ENCODE measurements around the gene ADRA2B.

Gene ADRA2B

DNA sequence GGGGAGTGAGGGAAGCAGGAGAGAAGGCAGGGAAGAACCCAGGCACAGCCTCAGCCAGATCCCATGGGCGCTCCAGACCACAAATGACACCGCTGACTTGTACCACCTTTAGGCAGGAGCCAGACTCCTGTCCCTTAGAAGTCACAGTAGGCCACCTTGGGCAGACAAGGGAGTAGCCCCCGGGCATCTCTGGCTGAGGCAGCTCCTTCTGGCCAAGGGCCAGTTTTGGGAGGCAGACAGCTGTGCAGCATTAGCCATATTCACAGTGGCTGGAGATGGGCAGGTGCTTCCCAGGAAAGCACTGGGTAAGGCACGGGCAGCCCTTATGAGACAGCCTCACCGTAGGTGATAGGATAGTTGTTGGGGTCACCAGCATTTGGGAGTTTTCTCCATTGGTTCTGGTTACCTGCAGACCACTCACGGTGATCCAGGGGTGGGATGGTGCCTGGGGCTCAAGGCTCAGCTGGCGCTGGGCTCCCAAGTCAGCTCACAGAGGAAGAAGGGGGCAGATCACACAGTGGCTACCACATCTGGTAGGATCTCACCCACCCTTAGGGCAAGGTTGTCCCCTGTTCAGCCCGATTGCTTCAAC lies 19.9 kb upstream of the ADRA2B start:
- no peak for DNase-seq

DNA sequence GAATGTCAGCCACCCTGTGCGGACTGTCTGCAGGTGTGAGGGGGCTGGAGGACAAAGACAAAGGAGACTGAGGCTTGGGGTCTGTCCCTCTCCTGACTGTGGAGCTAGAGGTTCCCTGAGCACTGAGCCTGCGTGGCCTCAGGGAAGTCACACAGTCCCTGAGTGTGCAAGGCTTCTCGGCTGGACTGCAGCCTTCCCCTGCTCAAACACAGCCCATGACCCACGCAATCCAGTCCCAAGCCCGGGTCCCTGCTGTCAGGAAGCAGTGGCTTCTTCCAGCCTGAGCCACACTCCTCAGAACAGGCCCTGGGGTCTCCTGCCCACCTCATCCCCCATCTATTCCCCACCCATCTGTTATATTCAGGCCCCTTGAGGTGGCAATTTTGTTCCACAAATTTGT lies 19.2 kb upstream of the ADRA2B start:
- DNase-seq: no peak

DNA sequence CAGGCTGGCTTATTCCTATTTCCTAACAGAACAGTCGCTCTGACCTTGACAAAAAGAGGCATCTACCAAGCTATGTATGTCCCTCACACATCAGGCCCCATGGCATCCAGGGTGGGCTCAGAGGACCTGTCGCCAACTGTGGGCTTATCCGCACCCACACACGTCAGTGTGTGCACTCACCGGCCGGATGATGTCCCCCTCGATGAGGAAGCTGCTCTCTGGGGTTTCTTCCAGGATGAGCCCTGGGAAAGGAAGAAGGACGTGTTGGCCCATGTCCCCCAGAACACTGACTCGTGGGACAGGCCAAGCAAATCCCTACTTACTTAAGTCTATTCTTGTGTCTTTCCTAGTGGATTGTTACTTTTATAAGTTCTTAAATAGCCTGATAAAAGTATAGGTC lies 18.8 kb upstream of the ADRA2B start:
- no peak for DNase-seq

DNA sequence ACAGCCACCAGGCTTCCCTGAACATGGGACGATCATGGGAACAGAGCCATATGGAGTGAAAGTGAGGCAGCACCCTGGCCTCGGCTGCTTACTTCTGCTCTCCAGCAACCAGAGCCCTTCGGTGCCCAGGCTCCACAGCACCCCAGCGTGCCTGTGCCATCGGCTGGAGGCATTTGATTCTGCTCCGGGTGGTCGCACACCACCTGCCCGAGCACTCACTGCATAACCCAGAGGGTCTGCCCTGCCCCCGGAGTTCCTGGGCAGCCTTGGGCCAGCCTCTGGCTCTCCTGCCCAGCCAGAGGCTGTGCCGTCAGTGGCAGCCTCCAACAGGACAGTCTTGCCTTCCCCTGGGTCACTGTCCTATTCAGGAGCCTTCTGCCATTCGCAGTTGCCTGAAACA lies 18.1 kb upstream of the ADRA2B start:
- DNase-seq: no peak

DNA sequence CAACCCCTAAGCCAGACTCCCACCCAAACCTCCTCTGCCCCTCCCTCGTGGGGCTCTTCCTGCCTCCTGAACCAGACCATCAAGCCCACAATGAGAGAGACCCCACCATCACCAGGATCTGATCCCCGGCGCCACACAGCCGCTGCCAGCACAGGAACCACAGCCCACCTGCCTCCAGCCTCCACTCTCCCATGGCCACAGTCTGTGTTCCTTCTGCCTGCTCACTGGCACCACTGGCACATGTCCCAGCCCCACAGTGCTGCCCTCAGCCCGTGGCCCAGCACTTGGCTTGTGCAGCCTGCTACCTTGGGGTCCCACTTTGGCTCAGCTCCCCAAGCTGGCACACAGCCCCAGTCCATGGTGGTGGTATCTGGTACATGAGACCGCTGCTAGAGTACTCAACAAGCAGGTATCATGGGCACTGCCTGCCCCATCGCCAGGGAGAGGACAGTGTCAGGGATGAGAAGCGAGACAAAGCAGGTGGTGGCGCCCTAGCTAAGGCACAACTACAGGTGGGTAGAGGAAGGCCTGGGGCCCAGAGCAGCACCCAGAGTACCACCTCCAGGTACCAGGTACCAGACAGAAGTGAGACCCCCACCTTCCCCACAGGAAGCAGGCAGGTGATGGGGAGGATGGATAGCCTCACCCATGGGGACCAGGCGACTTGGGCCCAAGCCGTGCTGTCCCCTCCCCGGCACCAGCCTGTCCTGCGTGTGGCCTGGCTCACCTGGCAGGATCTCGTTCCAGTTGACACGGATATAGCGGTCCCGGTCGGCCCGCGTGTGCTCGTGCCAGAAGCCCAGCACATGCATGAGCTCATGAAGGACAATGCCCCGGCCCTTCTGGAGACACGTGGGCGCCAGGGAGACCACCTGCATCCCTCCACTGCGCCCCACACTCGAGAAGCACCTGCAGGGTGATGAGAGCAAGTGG lies 15.7 kb upstream of the ADRA2B start:
- DNase-seq: no peak

DNA sequence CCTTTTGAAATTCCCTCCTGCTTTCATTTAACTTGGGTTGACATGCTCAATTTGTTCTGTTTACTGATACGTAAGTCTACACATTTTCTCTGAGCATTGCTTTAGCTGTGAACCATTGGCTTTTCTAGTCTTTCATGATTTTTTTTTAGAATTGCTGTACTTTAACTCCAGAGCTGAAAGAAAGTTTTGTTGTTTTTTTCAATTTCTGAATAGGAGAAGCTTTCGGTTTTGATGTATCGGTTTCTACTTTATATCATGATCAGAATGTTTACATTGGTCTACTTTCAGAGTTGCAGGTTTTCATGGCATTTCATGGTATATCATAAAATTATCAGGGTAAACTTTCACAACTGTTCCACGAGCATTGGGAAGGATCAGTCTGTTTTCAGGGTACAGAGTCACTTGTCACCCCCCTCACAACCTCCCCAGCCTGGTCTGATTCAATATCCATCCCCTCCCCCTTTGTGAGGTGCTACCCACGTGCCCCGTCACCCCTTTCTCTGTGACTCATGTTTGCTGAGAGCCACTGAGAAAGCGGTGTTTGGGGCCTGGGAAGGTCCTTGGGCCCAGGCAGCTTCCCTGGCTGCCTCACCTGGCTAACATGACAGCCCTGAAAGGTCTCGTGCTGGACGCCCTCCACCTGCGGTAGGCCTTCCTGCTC lies 14.9 kb upstream of the ADRA2B start:
- DNase-seq: no peak

DNA sequence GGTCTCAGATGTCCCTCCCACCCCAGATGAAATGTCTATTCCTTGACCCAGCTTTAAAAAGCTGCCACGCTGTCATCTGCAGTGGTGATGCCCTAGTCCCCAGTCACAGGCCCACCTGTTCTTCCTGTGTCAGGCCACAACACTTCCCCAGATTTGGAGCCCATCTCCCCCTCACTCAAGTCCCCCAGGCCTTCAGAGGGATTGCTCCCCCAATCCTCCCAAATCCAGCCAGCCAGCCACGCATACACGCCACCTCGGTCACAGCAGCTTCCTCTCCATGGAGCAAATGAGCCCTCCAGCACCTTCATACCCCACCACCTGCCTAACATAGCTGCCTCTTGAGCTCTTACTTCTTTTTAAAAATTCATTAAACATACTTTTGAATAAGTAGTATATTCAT lies 14.1 kb upstream of the ADRA2B start:
- DNase-seq: no peak

DNA sequence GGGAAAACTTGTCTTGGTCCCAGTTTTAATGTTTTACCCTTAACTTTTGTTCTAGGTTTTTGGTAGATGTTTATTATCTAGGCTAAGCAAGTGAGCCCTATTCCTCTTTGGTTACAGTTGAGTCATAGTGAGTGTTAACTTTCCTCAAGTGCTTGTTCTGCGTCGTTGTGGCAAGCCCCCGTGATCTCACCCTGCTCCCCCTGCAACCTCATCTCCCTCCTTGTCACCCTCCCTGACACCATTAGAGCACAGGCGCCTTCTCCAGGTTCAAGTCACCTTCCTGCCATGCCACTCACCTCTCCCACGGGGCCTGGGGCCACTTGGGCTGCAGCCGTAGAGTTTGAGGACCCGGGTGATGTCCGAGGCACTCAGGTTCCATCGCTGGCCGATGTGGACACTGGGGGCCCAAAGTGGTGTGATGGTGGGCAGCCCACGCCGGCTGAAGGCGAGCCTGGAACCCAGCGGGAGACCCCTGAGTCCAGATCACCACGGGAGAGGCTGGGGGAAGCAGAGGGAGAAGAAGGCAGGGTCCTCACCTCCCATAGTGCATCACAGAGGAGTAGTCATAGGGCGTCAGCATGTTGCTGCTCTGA lies 13.3 kb upstream of the ADRA2B start:
- no peak for DNase-seq

DNA sequence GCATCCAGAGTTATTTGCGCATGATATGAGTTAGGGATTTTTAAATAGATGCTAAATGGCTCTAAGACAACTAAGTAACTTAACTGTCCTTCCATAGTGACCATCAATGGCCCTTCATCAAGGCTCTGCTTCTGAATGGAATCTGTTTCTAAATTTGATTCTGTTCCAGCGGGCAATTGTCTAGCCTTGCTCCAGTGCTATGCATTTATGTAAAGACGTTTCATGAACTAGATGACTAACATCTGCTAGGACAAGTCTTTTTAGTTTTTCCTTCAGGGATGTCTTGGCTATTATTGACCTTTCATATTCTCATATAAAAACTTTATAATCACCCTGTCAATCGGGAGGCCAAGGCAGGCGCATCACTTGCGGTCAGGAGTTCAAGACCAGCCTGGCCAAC lies 12.1 kb upstream of the ADRA2B start:
- no peak for DNase-seq

DNA sequence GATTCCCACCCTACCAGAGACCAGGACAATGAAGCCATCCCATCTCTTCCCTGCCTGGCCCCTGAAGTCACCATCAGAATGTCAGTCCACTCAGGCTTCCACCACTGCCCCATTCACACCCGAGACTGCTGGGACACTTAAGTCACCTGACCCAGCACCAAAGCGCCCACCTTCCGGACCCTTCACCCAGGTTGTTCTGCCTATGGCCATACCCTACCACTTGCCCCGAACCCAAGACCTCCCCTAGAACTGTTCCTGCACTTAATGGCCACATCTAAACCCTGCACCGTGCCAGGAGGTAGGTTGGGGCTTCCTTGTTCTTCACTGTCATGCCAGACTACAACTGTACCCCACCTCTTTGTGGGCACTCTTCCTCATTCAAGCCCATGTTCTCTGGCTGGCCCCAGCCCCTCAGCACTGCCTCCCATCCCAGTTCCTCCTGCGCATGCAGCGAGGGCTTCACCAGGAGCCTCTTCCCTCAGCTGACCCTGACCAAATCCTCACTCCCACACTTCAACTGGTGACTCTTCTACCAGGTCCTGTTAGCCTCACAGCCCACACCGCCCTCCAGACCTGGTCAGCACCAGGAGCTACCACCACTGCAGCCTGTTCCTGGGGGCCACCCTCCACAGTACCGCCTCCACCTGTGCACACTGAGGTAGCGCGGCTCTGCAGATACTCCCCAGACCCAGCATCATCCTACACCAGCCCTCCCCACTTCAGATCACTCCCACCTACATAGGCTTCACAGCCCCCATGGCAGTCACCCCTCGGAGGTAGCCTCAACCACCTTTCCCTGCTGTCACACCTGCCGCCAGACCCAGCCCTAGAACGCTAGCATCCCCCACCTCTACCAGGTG lies 8.3 kb upstream of the ADRA2B start:
- DNase-seq: no peak

DNA sequence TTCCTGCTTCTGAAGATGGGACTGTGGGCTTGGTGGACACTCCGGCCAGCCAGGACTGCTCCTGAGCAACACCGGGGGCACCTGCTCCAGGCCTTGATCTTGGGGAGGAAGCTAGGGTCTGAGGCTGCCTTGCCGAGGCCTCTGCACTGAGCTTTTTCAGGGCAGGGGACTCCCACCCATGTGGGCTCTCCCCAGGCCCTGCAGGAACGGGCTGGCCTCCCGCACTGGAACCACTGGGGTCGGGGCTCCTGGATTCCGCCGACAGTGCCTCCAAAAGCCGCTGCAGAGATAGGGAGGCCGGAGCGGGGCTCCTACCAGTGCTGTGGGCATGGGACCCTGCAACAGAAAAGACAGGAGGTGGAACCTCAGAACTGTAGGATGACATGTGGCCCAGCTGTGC lies 7.6 kb upstream of the ADRA2B start:
- DNase-seq: no peak

DNA sequence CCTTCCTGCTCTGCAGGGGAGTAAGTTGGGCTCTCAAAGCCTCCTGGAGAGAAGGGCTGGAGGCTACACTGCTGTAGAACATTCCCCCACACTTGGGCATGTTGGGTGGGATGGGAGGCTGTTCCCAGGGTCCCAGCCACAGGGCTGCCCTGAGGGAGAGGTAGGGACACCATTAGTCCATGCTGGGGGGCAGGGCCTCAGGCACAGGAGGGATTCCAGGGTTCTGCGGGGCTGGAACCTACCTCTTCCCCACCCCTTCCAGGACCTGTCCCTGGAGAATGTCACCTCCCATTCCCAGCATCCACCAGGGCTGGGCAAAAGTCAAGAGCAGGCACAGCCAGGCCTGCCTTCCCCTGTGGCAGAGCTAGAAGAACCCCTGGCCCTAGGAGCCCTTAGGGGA lies 6.9 kb upstream of the ADRA2B start:
- DNase-seq: no peak

DNA sequence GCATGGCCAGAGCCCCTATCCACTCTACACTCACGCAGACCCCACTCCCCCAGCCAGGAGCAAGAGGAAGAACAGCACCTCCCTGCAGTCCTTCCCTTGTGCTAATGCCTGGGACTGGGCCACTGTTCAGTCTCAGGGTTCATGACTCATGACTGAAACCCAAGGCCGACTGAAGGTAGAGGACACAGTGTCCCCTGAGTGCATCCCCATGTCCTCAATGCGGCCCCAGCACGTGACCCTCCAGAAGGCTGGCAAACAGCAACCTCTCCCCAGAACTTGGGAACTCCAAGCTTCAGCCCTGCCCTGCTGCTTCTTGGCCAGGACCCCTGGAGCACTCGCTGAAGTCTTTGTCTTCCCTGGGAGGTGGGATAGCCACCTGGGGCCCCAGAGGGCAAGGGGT lies 6.0 kb upstream of the ADRA2B start:
- DNase-seq: no peak

DNA sequence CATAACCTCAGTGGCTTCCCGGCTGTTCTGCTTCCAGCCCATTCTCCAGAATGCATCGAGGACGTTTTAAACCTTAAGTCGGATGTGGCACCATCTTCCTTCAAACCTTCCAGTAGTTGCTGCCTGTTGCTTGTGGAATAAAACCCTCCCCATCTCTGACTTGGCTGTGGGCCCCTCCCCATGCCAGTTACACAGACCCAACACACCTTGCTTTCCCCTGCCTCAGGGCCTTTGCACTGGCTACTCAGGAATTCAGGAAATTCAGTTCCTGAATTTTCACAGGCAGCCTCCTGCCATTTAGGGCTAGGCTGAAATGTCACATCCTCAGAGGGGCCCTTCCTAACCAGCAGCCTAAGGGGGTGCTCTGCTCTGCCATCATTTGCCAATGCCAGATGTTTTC lies 5.0 kb upstream of the ADRA2B start:
- DNase-seq: no peak

DNA sequence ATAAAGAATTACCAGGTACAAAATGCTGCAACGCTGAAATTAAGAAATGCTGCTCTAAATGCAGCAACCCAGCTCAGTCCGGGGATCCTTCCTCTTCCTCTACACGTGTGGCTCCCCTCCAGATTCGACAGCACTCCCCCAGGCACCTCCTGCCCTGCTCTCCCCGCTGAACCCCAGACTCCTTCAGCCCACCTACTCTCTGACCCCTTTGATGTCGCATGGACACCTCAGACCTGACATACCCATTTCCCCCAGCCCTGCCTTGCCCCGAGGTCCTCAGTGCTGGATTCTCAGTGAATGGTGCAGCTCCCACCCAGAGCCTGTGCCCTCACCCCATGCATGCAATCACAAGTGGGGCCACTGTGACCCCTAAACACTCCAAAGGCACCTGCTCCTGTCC lies 4.6 kb upstream of the ADRA2B start:
- no peak for DNase-seq

DNA sequence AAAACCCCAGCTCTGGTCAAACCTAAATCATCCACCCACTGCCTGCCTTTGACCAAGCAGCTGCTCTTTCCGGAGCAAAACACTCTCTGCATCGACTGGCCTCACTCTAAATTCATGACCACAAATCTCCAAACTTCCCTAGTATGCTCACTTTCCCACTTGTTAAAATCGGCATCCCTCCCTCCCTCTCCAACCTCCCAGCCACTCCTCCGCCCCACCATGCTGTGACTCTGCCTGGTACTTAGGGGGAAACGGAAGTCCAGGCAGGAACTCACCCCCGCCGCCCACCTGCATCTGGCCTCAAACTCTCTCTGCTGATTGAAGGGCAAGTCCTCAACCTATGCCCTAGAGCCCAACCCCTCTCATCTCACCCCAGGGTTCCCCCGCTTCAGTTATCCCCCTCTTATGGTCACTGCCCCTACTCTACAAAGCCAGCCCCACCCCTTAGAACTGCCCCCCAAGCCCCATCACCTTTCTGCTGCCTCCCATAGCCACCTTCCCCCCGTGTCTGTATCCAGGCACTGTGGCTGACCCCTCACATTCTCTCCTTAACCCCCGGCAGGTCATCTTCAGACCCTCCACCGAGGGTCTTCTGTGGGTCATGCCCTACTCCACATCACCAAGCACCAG lies 3.8 kb upstream of the ADRA2B start:
- DNase-seq: no peak

DNA sequence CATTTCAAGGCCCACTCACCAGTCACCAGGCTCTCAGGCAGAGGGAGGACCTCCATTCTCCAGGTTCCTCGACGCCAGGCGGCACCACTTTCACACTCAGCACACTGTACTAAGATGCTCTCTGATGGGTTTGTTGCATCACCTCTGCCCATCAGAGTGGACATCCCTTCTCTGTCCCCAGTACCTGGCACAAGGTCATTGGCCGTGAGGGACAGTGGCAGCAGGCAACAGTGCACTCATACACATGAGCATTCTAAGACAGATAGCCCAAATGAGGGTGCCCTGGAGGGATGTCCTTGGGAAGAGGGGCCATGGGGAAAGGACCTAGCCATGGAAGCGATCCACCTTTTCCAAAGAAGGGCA lies 3.0 kb upstream of the ADRA2B start:
- no peak for DNase-seq

DNA sequence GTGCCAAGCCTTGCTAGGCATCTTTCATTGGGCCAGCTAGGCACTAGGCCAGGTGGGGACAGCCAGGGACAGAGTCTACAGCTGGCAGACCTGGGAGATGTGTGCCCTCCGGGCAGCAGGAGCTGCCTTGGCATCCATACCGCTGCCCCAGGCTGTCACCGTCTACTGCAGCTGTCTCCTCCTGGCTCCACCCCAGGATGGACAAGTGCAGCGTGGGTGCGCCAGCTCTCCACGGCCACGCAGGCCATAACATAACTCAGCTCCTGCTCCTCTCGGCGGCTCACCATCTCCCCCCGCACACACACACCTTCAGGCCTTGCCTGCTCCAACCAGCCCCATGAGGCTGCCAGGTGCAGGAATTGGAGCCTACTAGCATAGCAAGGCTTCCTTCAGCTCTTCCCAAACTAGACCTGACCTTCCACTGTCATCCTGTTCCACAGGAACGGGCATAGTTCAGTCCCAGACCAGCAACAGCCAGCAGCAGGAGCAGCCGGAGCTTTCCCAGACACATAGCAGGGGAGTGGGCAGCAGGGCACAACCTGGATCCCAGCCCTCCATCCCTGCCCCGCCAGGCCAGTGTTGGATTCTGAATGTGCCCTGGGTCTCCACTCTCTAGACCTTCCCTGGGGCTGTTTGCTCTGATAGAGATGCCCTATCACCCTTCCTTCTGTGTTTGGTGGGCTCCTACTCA lies 2.5 kb upstream of the ADRA2B start:
- no peak for DNase-seq

DNA sequence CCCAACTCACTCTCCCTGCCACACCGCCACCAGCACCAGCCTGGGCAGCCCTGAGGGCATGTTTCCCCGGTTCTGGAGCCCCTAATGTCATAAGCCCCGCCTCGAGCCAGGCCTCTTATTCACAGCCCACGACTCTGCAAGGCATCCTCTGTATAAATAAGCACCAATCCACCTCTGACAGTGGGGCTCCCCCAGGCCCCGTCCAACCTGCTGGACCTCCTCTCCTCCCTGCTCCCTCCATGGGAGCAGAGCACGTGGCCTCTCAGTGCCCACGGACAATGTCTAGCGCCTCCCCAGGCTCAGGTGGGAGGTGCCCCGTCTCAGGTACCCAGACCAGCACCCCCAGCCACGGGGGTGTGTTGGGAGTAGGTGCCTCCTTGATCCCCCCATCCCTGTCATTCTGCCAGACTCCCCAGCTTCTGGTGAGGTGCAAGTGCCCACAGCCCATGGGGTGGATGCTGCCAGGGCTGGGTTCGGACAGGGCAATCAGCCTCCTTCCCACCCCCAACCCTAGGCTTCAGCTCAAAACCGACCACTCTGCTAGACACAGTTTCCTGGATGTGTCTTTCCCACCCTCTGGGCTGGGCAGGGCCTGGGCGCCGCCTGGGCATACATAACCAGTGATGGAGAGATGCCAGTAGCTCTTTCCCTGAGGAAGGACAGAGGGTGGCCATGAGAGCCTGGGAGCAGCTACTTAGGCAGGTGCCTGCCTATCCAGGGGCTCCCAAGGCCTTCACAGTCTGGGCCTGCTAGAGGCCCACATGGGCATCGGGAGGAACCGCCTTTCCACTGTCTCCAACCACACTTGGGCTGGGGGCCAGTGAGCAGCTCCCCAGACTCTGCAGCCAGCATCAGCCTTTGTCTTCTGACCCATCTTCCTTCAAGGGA lies 1.6 kb upstream of the ADRA2B start:
- DNase-seq: no peak

DNA sequence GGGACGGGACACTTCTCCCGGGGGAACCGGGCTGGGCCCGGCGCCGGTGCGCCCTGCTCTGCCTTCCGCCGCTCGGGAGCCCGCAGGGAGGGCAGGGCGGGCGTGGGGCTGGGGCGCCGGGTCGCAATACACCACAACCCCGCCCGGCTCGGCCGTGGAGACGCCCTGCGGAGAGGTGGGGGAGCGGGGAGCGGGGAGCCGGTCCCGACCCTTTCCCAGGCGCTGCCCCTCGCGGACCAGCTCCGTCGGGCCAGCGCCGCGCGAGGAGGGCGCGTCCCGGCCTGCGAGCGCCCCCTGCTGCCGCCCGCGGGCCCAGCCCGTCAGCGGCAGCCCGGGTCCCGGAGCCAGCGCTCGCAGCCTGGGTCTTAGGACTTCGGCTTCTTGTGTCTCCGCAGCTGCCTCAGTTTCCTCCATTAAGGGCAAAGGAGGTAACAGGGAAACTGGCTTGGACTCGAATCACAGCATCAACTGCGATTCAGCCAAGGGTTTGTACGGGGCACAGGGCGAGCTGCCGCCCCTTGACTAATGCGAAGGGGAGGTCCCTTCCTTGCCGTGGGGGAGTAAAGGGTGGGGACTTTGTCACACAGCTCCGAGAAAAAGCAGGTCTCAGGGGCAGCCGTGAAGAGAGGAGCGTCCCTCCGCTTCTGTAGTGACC lies 635 bp upstream of the ADRA2B start:
- peak; percentile 42 to 48 for DNase-seq
